Activated naive CD8-positive, alpha-beta T cell (primary cell): ENCODE measurements around the gene POLR2J2.
"Not testable (repeated sequence)": the region's sequence is repeated elsewhere in the genome, so short reads cannot be mapped to it uniquely, and the experiment has no call there.

ENCODE experiments used
- H3K27ac Mint-ChIP-seq: one replicate; pipeline ENCODE4 v1.8.0; 2021; ENCODE audit warnings: mixed read lengths
- H3K27me3 Mint-ChIP-seq: one replicate; pipeline ENCODE4 v1.8.0; 2021; ENCODE audit warnings: mixed read lengths
- H3K36me3 Mint-ChIP-seq: one replicate; pipeline ENCODE4 v1.8.0; 2021; ENCODE audit warnings: mixed read lengths
- H3K4me1 Mint-ChIP-seq: one replicate; pipeline ENCODE4 v1.8.0; 2021; ENCODE audit warnings: low read depth, mixed read lengths
- H3K4me3 Mint-ChIP-seq: one replicate; pipeline ENCODE4 v1.8.0; 2021; ENCODE audit warnings: mild to moderate bottlenecking, mixed read lengths
- H3K9me3 Mint-ChIP-seq: one replicate; pipeline ENCODE4 v1.8.0; 2021; ENCODE audit warnings: low read depth, mixed read lengths

POLR2J2 gene

DNA sequence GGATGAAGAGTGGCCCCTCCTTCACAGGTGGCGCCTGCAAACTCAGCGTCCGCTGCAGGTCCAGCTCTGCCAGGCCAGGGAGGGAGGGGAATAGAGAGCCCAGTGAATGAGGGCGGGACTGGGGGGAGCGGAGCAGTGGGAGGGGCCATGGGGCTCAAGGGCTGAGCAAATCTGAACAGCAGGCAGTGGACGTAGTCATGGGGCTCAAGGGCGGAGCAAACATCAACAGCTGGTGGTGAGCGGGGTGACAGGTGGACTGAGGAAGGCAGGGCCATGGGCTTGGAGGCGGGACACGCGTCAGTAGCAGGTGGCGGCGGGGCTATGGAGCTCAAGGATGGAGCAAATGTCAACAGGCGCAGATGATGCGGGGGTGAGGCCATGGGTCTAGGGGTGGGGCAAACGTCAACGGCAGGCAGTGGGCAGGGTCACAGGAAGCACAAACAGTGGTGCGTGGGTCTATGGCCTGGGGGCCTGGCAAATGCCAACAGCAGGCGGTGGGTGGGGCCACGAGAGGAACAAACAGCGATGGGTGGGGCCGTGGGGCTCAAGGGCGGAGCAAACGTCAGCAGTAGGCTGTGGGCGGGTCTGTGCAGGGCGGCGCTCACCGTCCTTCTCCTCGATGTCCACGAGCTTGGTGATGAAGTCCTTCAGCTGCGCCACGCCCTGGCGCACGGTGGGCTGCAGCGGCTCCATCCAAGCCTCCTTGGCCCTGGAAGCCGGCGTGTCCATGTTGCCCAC, 17.0 kb upstream of the POLR2J2 start:
- not testable (repeated sequence) for H3K36me3 Mint-ChIP-seq, H3K27ac Mint-ChIP-seq, H3K27me3 Mint-ChIP-seq, H3K9me3 Mint-ChIP-seq, H3K4me3 Mint-ChIP-seq, H3K4me1 Mint-ChIP-seq

DNA sequence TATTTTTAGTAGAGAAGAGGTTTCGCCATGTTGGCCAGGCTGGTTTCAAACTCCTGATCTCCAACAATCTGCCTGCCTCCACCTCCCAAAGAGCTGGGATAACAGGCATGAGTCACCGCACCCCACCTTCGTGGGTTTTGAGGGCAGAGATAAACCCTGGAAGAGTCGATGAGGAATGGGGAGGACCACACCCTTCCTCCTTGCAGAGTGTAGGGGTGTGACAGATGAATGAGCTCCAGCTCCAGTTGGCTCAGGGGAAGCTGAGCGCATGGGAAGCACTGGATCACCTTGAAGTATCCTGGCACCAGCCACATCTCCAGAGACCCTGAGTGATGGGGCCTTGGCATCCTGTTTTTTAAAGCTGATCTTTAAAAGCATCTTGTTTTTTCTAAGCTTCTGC, 11.1 kb upstream of the POLR2J2 start:
- H3K9me3 Mint-ChIP-seq, H3K4me1 Mint-ChIP-seq, H3K27ac Mint-ChIP-seq, H3K27me3 Mint-ChIP-seq, H3K36me3 Mint-ChIP-seq, H3K4me3 Mint-ChIP-seq: not testable (repeated sequence)

DNA sequence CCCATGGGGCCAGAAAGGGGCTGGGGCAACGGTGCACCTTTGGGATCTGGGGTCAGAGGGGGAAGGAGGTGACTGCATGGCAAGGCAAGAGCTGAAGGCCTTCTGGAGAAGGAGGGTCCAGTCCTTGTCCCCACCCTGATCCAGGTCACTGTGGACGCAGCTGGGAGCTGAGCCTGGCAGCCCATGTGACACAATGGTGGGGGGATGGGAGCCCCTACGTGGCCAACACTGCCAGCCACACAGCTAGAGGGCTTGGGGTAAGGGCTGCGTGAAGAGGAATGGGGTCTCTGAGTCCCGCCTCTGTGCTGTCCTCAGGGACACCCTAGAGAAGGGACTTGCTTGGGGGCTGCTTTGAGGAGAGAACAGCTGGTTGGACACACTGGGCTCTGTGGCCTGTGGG, 9.3 kb upstream of the POLR2J2 start:
- not testable (repeated sequence) for H3K4me3 Mint-ChIP-seq, H3K4me1 Mint-ChIP-seq, H3K36me3 Mint-ChIP-seq, H3K9me3 Mint-ChIP-seq, H3K27me3 Mint-ChIP-seq, H3K27ac Mint-ChIP-seq

DNA sequence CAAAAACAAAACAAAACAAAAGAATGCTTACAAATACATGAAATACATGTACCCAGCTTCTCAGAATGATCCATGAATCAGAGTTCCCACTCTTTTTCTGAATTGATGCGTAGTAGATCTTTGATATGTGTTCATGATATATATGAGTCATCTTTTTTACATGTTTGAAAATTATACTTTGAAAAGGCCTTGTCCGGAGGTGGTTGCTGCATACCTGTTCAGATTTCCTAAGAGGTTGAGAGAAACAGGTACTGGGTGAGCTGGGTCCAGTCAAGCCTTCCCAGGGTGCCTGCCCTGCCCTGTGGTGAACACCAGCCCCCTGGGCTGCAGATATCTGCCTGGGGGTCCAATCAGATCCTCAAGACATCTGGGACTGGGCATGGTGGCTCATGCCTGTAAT, 4.1 kb upstream of the POLR2J2 start:
- H3K4me1 Mint-ChIP-seq, H3K4me3 Mint-ChIP-seq, H3K9me3 Mint-ChIP-seq, H3K27me3 Mint-ChIP-seq, H3K27ac Mint-ChIP-seq, H3K36me3 Mint-ChIP-seq: not testable (repeated sequence)

DNA sequence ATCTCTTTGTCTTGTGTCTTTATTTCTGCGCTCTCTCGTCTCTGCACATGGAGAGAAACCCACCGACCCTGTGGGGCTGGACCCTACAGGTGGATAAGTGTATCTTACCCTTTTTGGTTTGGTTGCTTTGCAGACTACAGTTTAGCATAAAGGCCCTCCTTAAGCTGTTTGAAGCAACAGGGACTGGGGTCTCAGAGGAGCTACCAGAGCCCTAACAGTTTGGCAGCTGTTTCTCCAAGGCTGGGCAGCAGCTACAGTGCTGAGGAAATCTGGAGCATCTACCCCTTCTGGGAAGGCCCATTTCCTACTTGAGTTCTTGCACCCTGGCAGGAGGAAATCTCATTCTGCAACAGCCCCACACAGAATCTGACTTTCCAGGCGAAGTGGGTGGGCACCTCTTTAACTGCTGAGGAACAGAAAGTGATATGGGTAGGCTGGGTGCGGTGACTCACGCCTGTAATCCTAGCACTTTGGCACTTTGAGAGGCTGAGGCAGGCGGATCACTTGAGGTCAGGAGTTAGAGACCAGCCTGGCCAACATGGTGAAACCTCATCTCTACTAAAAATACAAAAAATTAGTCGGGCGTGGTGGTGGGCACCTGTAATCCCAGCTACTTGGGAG, 2.1 kb upstream of the POLR2J2 start:
- not testable (repeated sequence) for H3K4me1 Mint-ChIP-seq, H3K9me3 Mint-ChIP-seq, H3K4me3 Mint-ChIP-seq, H3K27me3 Mint-ChIP-seq, H3K36me3 Mint-ChIP-seq, H3K27ac Mint-ChIP-seq

DNA sequence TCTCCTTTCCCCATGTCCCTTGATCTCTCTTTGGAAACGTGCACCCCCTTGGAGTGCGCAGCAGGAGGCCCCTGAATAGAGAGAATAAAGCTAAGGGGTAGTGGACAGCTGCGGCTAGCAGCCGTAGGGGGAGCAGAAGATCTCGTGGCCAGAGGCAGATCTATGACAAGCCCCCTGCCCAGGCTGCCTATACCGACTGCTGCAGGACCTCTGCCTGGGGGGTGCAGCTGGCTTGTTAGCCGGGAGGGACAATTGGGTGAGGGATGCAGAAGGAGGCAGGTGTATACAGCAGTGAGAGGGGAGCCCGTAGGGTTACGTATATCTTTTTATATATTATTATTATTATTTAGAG, 469 bp upstream of the POLR2J2 start:
- not testable (repeated sequence) for H3K36me3 Mint-ChIP-seq, H3K27ac Mint-ChIP-seq, H3K9me3 Mint-ChIP-seq, H3K4me3 Mint-ChIP-seq, H3K4me1 Mint-ChIP-seq, H3K27me3 Mint-ChIP-seq

DNA sequence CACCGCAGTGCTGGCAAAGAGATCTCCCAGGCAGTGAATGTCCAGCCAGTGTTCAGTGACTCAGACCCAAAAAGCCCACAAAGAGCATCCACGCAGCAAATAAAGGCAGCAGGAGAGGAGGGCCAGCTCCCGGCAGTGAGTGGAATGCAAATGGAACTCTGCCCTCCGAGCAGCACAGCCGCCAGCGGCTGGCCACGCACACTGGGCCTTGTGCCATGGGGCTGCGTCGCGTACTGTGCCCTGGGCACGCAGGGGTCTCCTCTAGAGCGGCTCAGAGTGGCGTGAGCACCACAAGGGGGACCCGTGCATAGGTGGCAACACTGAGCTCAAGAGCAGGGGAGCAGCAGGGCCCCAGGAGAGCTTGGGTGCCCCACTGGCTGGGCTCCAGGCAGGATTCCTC, 3.9 kb downstream of the POLR2J2 start:
- H3K27ac Mint-ChIP-seq, H3K4me3 Mint-ChIP-seq, H3K9me3 Mint-ChIP-seq, H3K36me3 Mint-ChIP-seq, H3K27me3 Mint-ChIP-seq, H3K4me1 Mint-ChIP-seq: not testable (repeated sequence)

DNA sequence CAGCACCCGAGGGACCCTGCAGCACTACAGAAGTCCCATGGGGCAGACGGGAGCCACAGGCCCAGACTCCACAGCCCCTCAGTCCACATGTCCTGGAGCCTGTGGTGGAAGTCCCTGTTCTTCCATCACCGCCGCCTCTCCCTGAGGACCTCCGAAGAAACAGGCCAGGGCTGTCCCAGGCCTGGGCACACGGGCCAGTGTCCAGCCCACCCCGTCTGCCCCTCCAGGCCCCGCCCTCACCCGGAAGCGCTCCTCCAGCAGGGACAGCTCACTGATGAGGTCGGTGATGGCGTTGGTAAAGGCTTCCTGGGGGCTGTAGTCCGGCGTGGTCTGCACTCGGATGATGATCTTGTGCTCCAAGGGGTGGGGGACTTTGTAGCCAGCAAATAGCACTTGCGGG, 4.6 kb downstream of the POLR2J2 start:
- H3K4me1 Mint-ChIP-seq, H3K4me3 Mint-ChIP-seq, H3K27me3 Mint-ChIP-seq, H3K36me3 Mint-ChIP-seq, H3K9me3 Mint-ChIP-seq, H3K27ac Mint-ChIP-seq: not testable (repeated sequence)

DNA sequence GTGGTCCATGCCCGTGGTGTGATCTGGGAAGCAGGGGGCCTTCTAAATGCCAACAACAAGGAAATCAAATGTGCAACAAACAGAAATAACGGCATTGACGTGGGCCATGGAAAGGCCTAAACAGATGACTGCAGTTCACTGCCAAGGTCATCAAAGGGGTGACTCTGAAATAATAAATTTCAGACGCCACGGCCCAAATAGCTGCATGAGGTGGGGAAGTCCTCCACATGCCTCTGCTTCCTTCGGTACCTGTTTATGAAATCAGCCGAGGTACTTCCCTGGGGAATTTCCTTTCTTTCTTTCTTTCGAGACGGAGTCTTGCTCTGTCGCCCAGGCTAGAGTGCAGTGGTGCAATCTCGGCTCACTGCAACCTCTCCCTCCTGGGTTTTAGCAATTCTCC, 6.7 kb downstream of the POLR2J2 start:
- H3K27ac Mint-ChIP-seq, H3K27me3 Mint-ChIP-seq, H3K9me3 Mint-ChIP-seq, H3K4me1 Mint-ChIP-seq, H3K36me3 Mint-ChIP-seq, H3K4me3 Mint-ChIP-seq: not testable (repeated sequence)

DNA sequence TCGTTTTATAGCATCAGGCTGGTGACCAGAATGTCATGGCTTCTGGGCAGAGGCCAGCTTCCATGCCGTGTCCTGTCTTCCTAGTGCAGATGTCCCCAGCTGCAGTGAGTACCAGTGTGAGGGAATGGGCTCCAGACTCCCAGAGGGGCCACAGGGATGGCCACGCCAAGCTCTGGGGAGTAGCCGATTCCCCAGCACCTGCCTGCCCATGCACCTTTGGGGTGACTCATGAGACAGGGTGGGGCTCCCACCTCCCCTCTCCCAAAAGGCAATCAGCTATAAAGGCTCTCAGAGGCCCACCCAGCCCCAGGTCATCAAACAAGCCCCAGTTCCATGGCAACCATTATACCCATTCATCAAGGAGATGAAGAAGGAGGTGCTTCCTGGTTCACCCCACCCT, 21.5 kb downstream of the POLR2J2 start, which contains the start of gene SPDYE2B:
Gene SPDYE2B (plus strand): TSS at position 396 of the 400 bp plus-strand sequence. CDS start 2,030 bp downstream, outside the sequence.
- H3K27ac Mint-ChIP-seq, H3K36me3 Mint-ChIP-seq, H3K4me3 Mint-ChIP-seq, H3K9me3 Mint-ChIP-seq, H3K27me3 Mint-ChIP-seq, H3K4me1 Mint-ChIP-seq: not testable (repeated sequence)

DNA sequence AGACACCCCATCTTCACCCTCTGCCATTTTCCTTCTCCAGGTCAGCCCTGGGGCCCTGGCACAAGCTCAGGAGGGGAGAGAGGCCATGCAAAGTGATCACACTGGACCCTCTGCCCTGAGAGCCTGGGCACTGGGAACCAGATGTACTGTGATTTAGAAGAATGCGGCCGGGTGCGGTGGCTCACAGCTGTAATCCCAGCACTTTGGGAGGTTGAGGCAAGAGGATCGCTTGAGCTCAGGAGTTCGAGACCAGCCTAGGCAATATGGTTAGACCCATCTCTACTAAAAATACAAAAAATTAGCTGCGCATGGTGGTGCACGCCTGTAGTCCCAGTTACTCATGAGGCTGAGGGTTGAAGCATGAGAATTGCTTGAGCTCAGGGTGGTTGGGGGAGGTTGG, 23.6 kb downstream of the POLR2J2 start:
- not testable (repeated sequence) for H3K4me1 Mint-ChIP-seq, H3K9me3 Mint-ChIP-seq, H3K27ac Mint-ChIP-seq, H3K36me3 Mint-ChIP-seq, H3K4me3 Mint-ChIP-seq, H3K27me3 Mint-ChIP-seq

DNA sequence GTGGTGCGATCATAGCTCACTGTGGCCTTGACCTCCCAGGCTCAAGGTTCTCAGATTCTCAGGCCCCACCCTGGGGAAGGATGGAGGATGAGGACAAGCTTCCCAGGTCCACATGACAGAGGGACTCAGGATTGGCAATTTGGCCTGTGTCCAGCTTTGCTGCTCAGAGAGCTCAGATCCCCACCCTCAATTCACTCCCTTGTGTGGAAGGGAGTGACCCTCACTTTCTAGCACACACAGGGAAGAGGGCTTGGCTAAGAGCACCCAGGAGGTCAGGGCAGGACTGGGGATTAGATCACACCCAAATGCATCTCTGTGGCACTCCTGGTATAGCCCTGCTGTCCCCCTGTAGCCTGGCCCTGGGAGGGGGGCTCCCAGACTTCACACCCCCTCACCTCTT, 28.1 kb downstream of the POLR2J2 start:
- H3K27me3 Mint-ChIP-seq, H3K9me3 Mint-ChIP-seq, H3K27ac Mint-ChIP-seq, H3K4me3 Mint-ChIP-seq, H3K4me1 Mint-ChIP-seq, H3K36me3 Mint-ChIP-seq: not testable (repeated sequence)

DNA sequence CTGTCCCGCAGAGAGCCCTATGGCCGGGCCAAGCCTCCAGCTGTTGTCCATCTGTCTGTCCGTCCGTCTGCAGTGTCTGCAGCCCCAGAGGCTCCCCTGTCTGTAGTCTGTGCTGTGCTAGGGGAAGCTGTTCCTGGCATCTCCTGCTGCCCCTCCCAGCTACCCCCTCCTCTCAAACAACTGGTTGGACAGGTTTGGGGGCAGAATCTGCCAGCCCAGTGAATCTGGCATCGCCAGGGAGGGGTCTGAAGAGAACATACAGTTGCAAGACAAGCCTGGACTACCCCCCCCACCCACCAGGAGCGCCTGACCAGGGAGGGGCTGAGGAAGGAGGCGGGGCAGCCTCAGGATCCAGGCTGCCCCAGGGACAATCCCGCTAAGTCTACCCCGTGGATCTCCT, 28.8 kb downstream of the POLR2J2 start, which contains the start of gene UPK3BL1:
Gene UPK3BL1 (minus strand): TSS at position 101 of the 400 bp plus-strand sequence. CDS start 50 bp downstream, at position 51.
- H3K36me3 Mint-ChIP-seq, H3K4me1 Mint-ChIP-seq, H3K4me3 Mint-ChIP-seq, H3K27ac Mint-ChIP-seq, H3K9me3 Mint-ChIP-seq, H3K27me3 Mint-ChIP-seq: not testable (repeated sequence)

DNA sequence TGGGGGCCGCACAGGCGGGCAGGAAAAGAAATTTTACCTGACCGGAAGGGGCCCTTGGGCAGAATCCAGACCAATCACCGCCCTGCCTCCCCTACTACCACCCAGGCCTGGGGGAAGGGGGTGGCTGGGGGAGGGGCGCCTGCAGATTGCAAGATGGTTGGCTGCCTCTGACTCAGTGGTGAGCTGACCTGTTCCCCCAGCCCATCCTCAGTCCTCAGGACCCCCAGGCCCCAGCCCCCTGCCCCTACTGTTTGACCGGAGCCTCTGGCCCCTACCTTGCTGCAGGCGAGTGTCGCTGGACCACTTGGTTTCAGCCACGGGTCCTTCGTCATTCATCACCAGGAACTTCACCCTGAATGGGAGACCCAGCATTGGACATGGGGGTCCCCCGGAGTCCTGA, 32.6 kb downstream of the POLR2J2 start:
- not testable (repeated sequence) for H3K4me1 Mint-ChIP-seq, H3K9me3 Mint-ChIP-seq, H3K27me3 Mint-ChIP-seq, H3K4me3 Mint-ChIP-seq, H3K36me3 Mint-ChIP-seq, H3K27ac Mint-ChIP-seq

DNA sequence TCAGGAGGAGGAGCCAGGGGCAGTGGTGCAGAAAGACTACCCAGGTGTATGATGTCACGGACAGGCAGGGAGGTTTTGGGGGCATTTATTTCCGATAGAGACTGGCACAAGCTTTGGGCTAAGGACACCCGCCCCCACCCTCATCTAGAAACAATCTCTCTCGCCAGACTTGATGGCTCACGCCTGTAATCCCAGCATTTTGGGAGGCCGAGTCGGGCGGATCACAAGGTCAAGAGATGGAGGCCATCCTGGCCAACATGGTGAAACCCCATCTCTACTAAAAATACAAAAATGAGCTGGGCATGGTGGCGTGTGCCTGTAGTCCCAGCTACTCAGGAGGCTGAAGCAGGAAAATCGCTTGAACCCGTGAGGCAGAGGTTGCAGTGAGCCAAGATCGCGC, 34.5 kb downstream of the POLR2J2 start:
- not testable (repeated sequence) for H3K36me3 Mint-ChIP-seq, H3K4me3 Mint-ChIP-seq, H3K9me3 Mint-ChIP-seq, H3K27ac Mint-ChIP-seq, H3K27me3 Mint-ChIP-seq, H3K4me1 Mint-ChIP-seq

DNA sequence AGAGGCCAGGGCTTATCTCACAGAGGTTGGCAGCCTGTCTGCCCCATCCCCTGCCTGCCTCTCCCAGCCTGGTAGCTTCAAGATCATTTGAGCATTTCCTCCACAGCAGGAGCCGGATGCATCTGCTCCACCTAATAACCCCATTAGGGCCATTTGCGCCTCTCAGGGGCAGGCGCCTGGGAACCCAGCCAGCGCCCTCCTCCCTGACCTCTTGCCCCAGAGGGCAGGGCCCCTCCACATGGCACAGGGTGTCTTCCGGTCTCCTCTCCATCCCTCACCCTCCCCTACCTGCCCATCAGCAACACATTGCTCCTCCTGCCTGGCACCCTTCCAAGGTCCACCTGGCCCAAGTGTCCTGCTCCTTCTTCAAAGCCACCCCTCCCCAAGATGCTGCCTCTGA, 36.1 kb downstream of the POLR2J2 start:
- not testable (repeated sequence) for H3K27me3 Mint-ChIP-seq, H3K27ac Mint-ChIP-seq, H3K9me3 Mint-ChIP-seq, H3K4me3 Mint-ChIP-seq, H3K4me1 Mint-ChIP-seq, H3K36me3 Mint-ChIP-seq
